NCI-H1436 treated with DMSO at 0.1 percent for 48 hours (cell line): Measurements from ENCODE around the gene RCOR1.
"Not testable (repeated sequence)": the region's sequence is repeated elsewhere in the genome, so short reads cannot be mapped to it uniquely, and the experiment has no call there.

Source experiments
- DNase-seq: peaks from one replicate; lab custom pipeline; 2025; lab: John Stamatoyannopoulos, UW

RCOR1 gene

DNA sequence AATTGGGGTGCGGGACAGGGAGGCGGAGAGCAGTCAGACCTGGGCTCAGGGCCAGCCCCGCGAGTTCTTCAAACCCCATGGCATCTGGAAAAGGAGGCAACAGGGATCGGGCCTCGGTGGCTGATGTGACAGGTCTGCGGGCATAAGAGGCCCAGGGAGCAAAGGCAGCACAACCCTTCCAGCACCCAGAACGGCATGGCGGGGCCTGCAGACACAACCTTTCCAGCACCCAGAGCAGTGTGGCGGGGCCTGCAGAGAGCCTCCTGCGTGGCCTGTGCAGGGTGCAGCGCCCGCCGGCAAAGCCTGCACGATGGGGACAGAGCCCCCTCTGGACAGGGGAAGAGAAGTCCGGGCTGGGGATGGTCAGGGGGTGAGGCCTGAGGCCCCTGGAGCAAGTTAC lies 158.6 kb downstream of the RCOR1 start:
- no peak for DNase-seq

DNA sequence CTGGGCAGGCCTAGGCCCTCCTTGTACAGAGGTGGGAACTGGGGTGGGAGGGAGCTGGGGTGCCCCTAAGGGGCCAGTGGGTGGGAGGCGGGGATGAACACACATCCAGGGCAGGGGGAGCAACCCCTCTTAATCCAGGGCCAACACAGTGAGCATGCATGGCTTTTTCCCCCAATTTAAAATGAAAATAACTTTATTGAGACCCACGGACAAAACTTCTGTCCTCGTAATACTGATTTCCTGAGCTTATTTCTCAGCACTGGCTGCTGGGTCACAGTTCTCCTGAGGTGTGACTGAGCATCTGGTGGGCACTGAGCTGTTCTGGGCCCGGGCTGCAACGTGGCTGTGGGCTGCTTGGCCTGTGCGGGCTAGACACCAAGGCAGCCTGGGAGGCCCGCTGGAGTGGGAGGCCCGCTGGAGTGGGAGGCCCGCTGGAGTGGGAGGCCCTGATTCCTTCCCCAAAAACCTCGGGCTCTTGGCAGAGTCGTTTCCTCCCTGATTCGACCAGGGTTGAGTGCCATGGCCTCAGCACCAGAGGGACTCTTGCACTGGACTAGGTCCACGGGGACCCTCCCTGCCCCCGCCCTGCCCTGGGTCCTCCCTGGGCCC lies 159.9 kb downstream of the RCOR1 start:
- DNase-seq, result no peak

DNA sequence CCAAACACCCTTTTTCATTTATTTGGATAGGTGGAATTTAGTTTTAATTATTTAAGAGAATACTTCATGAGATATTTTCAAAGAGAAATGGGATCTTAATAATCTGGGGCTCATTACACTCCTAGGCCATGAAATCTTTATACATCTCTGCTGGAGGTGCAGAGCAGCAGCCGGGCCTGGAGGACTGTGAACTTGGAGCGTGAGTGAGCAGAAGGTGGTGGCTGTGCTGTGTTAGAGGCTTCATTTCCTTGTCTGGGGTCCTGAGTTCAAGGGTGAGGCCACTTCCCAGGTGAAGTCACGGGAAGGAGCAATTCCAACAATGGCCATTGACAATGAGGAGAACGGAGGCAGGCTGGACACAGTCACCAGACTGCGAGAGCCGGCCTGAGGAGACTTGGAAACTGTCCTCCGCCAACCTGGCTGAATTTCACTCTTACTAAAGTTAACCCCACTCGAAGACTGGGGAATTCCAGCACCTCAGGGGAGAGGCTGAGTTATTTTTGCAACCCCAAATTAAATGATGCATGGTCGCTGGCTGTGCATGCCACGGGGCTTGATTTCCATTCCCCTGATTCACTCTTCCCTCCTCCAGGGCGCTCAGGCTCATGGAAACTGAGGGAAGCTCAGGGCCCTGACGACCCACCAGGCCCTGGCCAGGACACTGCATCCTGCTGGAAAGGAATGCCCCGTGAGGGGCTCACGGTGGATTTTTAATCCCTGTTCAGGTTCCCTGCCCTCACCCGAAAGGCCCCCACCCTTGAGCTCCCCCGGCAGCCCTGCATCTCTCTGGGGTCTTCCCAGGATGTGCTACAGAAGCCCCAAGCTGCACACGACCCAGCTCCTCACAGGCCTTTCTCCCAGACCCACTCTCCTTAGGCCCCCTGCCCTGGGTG lies 162.2 kb downstream of the RCOR1 start:
- DNase-seq, result no peak

DNA sequence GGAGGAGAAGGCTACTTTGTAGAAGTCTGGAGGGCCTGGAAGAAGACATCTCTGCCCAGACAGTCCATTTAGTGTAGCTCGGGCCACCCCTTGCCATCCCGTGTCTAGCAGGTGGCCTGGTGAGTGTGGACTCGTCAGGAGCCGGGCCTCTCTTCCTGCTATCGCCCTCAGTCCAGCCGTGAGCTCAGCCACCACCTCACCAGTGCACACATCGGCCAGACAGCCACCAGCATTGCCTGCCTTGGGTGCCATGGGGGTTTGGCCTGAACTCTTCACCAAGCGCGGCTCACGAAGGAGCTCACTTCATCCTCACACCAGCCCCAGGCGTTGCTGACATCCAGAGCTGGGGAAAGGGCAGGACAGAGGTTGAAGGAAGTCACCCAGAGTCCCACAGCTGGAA lies 165.2 kb downstream of the RCOR1 start:
- no peak for DNase-seq

DNA sequence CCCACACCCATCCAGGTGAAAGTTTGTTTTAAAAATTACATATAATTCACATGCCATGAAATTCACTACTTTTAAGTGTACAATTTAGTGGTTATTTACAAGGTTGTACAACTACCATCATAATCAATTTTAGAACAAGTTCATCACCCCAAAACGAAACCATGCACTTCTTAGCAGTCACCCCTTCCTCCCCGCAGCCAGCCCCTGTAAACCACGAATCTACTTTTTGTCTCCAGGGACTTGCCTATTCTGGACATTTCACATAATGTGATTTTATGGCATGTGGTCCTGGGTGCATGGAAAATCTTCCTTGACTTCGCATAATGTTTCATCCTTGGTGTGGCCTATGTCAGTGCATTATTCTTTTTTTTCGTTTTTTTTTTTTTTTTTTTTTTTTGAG lies 165.6 kb downstream of the RCOR1 start:
- no peak for DNase-seq

DNA sequence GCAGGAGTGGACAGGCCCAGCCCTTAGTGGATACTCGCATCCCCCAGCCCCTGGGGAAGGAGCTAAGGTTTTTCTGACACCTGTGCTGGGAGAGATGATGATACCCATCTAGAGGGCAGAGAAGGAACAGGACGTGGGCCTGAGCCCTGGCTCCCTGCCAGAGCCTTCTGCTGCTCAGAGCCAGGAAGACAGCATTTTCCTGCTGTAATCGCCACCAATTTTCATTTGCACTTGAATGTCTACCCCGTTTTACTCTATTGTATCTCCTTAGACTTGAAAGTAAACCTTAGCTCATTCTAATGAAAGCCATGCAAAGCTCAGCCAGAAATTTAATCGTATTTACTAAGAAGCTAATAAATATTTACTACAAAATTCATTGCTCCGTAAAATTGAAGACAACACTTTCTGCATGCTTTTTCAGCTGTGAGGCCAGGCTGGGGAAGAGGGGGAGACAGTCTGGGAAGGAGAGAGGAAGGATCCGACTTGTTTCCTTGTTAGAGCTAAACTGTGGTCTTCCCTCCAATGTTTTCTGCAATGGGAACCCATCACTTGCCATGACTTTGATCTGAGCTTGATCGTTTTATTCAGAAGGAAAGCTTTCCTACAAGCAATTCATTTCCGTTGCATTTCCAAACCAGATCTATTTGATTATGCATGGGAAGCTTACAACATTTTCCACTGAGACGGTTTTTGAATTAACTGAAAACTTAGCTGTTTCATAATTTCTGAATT lies 167.2 kb downstream of the RCOR1 start:
- DNase-seq, result no peak

DNA sequence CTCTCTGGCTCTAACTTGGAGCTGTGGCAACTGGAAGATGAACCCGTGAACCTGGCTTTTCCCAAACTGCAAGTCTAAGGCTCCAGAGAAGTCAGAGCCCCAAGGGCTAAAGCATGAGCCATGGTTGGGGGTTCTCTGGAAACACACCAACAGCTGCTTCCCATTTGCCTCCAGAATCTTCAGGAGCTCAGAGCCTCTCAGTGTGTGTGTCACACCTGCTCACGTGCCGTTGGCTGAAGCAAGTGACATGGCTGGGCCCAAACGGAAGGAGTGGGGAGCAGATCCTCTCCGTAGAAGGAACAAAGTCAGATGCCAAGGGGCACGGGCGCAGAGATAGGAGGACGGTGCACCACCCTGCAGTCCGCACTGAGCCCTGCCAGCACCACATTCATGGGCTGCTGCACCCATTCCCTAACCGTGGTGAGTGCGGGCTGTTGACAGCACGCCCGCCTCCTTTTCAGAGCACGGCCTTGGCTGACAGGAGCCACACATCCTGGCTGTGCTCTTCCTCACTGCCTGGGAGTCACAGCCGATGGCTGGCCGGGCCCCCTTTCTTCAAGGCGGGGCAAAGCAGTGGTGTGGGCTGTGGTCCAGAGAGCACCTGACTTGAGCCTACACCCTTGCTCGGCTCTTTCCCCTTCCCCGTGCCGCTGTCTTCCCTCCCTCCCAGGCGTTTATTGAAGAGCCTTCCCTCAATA lies 168.2 kb downstream of the RCOR1 start:
- no peak for DNase-seq

DNA sequence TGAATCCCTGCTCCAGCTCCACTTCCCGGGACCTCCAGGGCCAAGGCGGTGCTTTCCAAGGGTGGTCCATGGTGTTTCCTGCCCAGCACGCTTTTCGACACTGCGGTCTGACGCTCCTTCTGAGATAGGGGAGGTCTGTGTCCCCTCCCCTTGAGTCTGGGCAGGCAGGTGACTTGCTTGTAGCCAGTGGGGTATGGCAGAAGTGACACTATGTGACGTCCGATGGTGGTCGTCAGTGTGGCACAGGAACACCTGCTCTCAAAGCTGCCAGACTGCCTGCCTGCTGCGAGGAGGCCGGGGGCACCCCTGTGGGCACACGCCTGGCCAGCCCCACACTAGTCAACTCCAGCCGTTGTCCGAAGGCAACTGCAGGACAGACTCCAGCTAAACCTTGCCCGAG lies 168.8 kb downstream of the RCOR1 start:
- DNase-seq, result no peak

DNA sequence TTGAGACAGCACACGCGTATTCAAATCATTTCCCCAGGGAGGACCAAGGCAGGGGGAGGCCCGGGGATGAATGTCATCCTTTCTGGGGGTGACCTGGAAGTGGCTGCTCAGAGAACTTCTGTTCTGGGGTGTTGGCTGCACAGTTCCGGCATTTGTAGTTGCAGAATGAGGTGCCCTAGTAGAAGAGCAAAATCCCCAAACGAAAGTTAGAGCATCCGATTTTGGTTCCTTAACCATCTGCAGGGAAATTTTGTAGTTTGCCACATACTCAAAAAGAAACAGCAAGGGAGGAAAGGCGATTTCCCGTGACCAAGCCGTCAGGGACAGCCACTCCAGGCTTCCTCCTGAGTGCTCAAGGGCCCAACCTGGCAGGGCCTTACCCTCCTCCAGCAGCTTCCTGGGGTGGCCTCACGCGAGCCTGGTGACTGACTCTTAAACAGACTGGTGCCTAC lies 171.8 kb downstream of the RCOR1 start:
- DNase-seq, result no peak

DNA sequence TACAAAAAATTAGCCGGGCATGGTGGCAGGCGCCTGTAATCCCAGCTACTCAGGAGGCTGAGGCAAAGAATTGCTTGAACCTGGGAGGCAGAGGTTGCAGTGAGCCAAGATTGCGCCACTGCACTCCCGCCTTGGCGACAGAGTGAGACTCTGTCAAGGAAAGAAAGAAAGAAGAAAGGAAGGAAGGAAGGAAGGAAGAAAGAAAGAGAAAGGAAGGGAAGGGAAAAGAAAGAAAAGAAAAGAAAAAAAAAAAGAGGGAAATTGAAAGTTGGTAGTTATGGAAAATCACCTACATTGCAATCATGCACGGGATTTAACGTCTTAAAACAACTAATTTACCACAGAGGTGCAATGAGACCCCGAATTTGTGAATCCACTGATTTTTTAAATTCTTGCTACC lies 173.3 kb downstream of the RCOR1 start:
- DNase-seq, result not testable (repeated sequence)

DNA sequence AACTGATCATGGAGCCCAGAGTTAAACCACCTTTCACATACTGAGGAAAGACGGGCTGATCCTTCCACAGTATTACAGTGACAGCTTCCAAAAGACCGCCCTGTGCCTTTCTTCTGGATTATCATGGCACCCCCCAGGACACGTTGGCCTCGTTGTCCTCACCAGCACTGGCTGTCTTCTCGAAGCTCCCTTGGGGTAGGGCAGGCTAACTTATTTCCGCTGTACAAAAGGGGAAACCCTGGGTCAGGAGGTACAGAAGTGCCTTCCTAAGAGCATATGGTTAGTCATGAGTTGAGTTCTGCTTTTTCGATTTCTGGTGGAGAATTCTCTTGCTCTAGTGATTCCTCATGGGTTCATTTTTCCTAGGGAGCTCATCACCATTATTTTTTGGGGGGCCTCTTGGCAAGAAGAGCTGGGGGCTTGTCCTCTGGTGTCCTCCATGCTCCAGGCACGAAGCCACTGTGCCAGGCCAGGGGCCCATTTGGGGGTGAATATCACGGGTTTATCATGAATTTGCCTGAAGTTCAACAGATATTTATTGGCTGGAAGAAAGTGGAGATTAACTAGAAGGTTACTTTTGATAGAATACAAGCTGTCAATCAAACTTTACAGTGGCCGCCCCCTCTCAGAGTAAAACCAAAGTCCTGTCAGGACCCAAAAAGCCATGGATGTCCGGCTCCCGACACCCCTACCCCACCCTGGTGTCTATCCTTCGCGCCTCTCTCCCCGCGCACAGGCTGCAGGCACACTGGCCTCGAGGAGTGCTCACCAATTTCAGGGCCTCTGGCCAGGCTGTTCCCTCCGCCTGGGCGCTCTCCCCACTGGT lies 176.0 kb downstream of the RCOR1 start:
- no peak for DNase-seq

DNA sequence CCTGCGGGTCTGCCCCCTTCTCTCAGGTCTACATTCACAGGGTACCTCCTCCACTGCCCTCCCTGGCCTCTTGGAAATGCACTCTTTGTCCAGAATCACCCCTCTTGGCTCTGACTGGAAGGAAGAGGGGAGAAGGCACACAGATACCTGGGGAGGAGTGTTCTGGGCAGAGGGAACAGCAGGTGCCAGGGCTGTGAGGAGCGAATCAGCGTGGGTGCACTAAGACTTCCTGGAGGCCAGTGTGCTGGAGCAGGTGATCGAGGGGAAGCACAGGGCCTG lies 176.5 kb downstream of the RCOR1 start:
- no peak for DNase-seq

DNA sequence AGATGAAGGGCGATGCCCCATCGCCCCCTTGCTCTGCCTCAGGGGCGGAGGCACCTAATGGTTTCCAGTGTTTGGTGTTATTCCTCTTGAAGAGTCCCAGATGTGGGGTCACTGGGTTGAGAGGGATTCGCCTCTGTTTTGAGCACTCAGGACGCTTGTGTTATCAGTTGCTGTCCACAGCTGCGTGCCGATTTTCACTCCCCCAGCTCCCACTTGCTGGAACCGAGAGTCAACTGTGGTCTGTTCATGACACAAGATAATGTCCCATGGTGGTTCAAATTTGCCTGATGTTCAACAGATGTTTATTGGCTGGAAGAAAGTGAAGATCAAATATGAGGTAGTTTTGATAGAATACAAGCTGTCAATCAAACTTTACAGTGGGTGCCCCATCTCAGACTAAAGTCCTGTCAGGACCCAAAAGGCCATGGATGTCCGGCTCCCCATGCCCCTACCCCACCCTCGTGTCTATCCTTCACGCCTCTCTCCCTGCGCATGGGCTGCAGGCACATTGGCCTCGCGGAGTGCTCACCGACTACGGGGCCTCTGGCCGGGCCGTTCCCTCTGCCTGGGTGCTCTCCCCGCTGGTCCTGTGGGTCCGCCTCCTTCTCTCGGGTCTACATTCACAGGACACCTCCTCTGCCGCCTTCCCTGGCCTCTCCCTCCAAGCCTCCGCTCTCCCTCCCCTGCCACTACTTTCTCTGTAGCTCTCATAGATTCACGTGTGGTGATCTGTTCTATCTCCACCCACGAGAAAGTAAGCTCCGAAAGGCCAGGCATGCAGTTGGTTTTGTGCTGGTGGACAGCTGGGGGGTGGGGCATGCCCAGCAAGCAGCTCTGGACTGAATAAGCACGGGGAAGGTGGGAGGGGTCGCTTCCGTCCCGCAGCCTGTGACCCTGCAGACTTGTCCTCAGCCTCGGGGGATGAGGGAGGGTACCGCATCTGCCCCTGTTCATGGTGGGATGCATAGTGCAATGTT lies 178.0 kb downstream of the RCOR1 start:
- DNase-seq, result no peak

DNA sequence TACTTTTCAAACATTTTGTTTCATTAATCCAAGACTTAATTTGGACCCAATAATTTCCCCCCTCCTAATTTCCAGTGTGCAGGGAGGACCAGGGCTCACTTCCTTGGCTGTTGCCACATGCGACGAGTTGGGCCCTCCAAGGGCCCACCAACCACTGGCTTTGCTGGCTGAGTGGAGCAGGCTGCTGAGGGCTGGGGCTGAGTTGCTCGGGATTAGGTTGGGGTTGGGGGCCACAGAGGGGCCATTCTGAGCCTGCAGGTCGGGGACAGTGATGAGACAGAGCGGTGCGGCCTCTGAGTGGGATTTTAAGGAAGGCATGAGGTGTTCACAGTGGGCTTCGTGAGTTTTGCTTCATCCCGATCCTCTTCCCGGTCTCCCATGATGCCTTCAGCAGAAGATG lies 178.7 kb downstream of the RCOR1 start:
- DNase-seq, result no peak

DNA sequence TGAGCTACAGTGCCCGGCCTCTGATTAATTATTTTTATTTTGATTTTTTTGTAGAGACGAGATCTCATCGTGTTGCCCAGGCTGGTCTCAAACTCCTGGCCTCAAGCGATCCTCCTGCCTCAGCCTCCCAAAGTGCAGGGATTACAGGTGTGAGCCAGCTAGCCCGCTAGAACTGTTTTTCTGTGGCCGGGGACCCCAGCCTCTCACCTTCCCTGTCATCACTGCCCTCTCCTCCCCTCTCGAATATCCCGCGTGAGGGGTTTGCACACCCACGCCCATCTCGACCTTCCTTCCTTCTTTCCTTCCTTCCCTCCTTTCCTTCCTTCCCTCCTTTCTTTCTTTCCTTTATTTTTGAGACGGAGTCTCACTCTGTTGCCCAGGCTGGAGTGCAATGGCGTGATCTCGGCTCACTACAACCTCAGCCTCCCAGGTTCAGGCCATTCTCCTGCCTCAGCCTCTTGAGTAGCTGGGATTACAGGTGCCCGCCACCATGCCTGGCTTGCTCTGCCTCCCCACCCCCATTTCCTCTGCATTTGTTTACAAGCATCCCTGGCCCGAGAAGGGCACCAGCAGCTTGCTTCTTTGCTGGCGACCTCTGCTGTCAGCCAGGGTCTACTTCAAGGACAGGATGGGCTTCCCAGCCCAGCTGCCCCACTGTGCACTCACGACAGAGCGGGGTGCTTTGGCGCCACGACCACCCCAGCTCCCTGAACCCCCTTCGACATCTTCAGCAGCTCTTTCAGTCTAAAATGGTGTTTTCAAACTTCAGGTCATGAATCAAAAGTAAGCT lies 180.5 kb downstream of the RCOR1 start:
- DNase-seq, result no peak

DNA sequence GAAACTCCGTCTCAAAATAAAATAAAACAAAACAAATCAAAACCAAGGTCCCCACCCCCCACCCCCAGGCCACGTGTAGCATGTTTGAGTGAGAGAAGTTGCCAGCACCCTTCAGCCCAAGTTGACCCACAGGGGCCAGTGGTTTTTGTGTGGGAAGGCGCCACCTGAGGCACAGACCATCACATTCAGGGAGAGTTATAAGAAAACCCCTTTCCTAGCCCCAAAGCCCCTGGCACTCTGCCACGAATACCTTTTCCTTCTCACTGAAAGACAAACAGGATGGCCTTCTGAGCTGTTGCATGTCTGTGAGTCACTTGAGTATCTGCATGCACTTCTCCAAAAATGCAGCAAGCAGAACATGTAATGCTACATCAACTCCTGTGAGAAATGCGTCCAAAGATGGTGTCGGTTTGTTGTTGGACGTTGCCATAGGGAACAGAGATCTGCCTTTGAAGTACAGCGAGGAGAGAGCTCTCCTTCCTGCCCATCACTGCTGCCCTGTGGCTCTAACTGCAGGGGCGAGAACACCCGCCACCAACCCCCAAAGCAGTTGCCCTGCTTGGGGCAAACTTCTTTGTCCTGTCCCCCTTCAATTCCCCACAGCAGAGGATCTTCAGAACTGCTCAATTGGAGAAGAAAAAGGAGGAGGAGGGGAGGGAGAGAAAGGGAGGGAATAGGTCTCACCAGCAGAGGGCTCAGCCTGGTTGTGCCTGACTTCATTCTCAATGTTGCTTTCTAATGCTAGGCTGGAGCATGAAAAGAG lies 182.1 kb downstream of the RCOR1 start:
- no peak for DNase-seq

DNA sequence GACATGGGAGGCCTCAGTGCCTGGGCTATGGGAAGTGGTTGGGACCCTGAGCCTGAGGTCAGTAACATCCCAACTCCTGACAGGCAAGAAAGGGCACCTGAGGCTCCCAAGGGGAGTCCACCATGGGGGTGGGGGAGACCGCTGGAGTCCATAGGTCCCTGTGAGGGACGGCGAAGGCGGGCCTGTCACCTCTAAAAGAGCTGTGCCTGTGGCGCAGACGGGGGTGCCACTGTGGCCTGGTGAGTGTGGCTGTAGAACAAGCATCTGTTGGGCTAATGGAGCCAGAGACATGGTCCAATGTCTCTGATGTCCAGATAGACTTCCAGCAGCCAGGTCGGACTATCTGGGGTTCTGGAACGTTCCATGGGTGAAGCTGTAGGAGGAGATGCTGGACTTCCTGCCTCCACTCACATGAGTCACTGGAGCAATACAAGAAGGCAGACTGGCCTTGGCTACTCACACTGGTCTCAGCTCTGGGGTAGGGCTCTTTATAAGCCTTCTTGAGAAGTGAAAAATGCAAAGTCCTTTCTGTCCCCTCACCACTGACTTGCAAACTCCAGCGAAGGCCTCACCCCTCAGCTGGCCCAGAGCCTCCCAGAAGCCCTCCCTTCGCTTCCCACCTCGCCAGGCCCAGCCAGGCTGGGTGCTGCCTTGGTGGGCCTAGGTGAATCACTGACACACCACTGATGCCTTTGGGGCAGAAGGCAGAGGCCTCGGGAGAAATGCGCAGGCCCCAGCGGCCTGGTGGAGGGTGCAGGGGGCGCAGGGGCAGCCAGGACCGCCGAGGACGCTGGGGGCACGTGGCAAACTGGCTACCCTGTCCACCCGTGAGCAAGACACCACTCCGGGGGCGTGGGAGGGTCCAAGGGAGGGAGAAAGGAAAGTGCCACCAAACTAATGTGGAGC lies 183.7 kb downstream of the RCOR1 start:
- no peak for DNase-seq
